ENCODE measurements around the gene ACTN3. TPM values are rescaled to one million over a fixed set of nuclear protein-coding genes. Genes with fewer than 3 reads are reported as not detected.

The ACTN3 gene
- total and polyA plus RNA-seq, 2 of the 4 experiments (the other 2 are of a cell fraction) = under 0.01 to 0.05 TPM

DNA sequence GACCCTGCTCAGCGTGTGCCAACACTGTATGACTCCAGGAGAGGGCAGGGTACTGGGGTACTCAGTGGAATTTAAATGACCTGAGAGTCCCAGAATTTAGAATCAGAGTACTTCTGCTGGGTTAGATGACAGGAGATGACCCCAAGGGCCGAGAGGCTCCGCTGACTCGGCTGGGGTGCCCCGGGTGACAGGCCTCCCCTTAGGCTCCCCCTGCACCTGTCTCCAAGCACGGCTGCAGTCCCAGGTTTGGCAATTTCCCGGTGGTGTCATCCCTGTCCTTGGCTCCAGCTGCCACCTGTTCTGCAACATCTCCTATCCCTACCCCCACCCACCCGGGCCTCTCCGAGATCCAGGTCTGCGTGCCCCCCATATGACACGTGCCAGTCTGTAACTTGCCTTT lies 1.3 kb downstream of the ACTN3 start:
- H3K9ac ChIP-seq (ENCODE audit: low read depth, low read length) = no peak overlapping the region
- H3K4ac ChIP-seq (ENCODE audit: low read depth, low read length) = no peak overlapping the region
- no peak overlapping the region for H2AK5ac ChIP-seq (ENCODE audit: low read depth, low read length)
- H3K9me1 ChIP-seq (ENCODE audit: insufficient read depth, low read length) = no peaks in the 10 kb centered on the region
- ChIA-PET CTCF (no interaction called here), POLR2A (ENCODE audit: unreplicated experiment) (no interaction called here)
- H3K4me2 ChIP-seq (ENCODE audit: low read depth, low read length) = no peak overlapping the region
- no TSS peak for BruUV-seq (replicated peaks)
- H2AFZ ChIP-seq (replicated peaks; ENCODE audit: low read length, poor library complexity) = no peak overlapping the region
- H3K79me1 ChIP-seq (ENCODE audit: low read depth in 1 of 2, low read length in 2 of 2) = peaks cover 3 to 19% of the 10 kb centered on the region in 2 experiments; a peak in 2 of 4 replicates
- intact Hi-C loops (cut with micrococcal nuclease) (no loop called here), dilution Hi-C loops (cut with HindIII; ENCODE audit: low sequenced_read_pairs, unreplicated experiment) (no loop called here), in situ Hi-C loops (cut with MboI; ENCODE audit: low sequenced_read_pairs) (no loop called here)
- H3K4me3 ChIP-seq (ENCODE audit: insufficient read depth, low read depth, low read length) = no peak overlapping the region
- H4K8ac ChIP-seq (ENCODE audit: low read depth in 2 of 2, low read length in 2 of 2) = no peak overlapping the region
- H4K5ac ChIP-seq (ENCODE audit: low read depth, low read length) = no peak overlapping the region
- no peaks in the 10 kb centered on the region for H4K20me1 ChIP-seq (ENCODE audit: insufficient read depth, low read length)
- H2BK20ac ChIP-seq (ENCODE audit: low read depth, low read length) = no peak overlapping the region
- no peaks in the 10 kb centered on the region; the same call in 1 of the 2 replicates for H3K36me3 ChIP-seq (ENCODE audit: control insufficient read depth, insufficient read depth, low read length)
- H4K91ac ChIP-seq (ENCODE audit: insufficient read depth, low read depth, low read length) = no peak overlapping the region
- no peak overlapping the region for H2BK15ac ChIP-seq (ENCODE audit: low read depth, low read length)
- no peaks in the 10 kb centered on the region for H3K9me3 ChIP-seq (ENCODE audit: control insufficient read depth, insufficient read depth, low read length)
- no peak overlapping the region for H3K27ac ChIP-seq (ENCODE audit: insufficient read depth, low read length)
- TF ChIP-seq RFX5 (IDR thresholded peaks at IDR 0.05; ENCODE audit: low read depth, low read length) = no peak
- TF ChIP-seq MAZ (IDR thresholded peaks at IDR 0.05; ENCODE audit: borderline replicate concordance, low read depth, low read length) = no peak
- TF ChIP-seq BHLHE40 (IDR thresholded peaks at IDR 0.05; ENCODE audit: low read depth, low read length) = no peak
- TF ChIP-seq, protein P1, sequence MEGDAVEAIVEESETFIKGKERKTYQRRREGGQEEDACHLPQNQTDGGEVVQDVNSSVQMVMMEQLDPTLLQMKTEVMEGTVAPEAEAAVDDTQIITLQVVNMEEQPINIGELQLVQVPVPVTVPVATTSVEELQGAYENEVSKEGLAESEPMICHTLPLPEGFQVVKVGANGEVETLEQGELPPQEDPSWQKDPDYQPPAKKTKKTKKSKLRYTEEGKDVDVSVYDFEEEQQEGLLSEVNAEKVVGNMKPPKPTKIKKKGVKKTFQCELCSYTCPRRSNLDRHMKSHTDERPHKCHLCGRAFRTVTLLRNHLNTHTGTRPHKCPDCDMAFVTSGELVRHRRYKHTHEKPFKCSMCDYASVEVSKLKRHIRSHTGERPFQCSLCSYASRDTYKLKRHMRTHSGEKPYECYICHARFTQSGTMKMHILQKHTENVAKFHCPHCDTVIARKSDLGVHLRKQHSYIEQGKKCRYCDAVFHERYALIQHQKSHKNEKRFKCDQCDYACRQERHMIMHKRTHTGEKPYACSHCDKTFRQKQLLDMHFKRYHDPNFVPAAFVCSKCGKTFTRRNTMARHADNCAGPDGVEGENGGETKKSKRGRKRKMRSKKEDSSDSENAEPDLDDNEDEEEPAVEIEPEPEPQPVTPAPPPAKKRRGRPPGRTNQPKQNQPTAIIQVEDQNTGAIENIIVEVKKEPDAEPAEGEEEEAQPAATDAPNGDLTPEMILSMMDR (conservative IDR thresholded peaks at IDR 0.05; ENCODE audit: low read depth, low read length) = no peak
- TF ChIP-seq CHD1 (IDR thresholded peaks at IDR 0.05; ENCODE audit: low read depth, low read length) = no peak
- no peak for TF ChIP-seq MAFK (IDR thresholded peaks at IDR 0.05; ENCODE audit: low read depth, low read length)
- TF ChIP-seq POLR2A (IDR thresholded peaks at IDR 0.05; ENCODE audit: low read depth, low read length) = no peak
- no peak for TF ChIP-seq SMC3 (IDR thresholded peaks at IDR 0.05; ENCODE audit: low read depth, low read length)
- peaks cover 6% of the 10 kb centered on the region for H3K4me1 ChIP-seq (ENCODE audit: control insufficient read depth, insufficient read depth, low read length)
- DNase-seq (no peak), ATAC-seq (ENCODE audit: low read depth) (no peak)
- H2BK5ac ChIP-seq (ENCODE audit: low read depth, low read length, poor library complexity, severe bottlenecking) = no peak overlapping the region
- no peak overlapping the region for H3K56ac ChIP-seq (ENCODE audit: extremely low read depth, insufficient read depth, low read length)
- no peak overlapping the region for H2BK120ac ChIP-seq (ENCODE audit: low read depth, low read length)
- peaks cover 28% of the 10 kb centered on the region for H3K27me3 ChIP-seq (ENCODE audit: control insufficient read depth, insufficient read depth, low read length)
- no peak overlapping the region for H2AK9ac ChIP-seq (replicated peaks; ENCODE audit: low read depth, low read length, poor library complexity)
- H3K18ac ChIP-seq (ENCODE audit: low read depth, low read length) = no peak overlapping the region
- no peak overlapping the region for H3K23ac ChIP-seq (ENCODE audit: low read depth, low read length)
- 36% methylated on average over 7 of the region's 11 CpGs; no CpG with 5 or more reads in 1 of the 2 experiments for WGBS, 2 experiments (ENCODE audit: extremely low coverage in 2 of 2, insufficient read length in 1 of 2)
- H3K14ac ChIP-seq (replicated peaks; ENCODE audit: low read depth, low read length) = no peak overlapping the region

Data from IMR-90 (cell line).